AG04450 (cell line): ENCODE data around the gene GPR151. TPM values are rescaled to one million over a fixed set of nuclear protein-coding genes. Genes with fewer than 3 reads are reported as not detected.
"Not testable (repeated sequence)": the region's sequence is repeated elsewhere in the genome, so short reads cannot be mapped to it uniquely, and the experiment has no call there.

Experiments used
- CTCF ChIA-PET: fragments of 300-600, 350-600 bp; formaldehyde crosslinking; extraction: SDS; loops from one replicate; lab custom pipeline; 2022; ENCODE audit warnings: antibody characterized with exemption, inconsistent platforms; lab: Charles Lee
- POLR2A ChIA-PET: fragments of 350-600 bp; formaldehyde crosslinking; extraction: SDS; loops from one replicate; lab custom pipeline; 2021; ENCODE audit warnings: antibody characterized with exemption, inconsistent platforms; lab: Yijun Ruan, JAX
- DNase-seq: peaks from one replicate; pipeline ENCODE4 v3.0.0-alpha.2; 2011; ENCODE audit warnings: low read depth, low spot score
- H3K27ac ChIP-seq: one replicate; pipeline ENCODE4 v1.5.1; 2012; ENCODE audit warnings: low read depth, low read length, control low read depth
- H3K27me3 ChIP-seq: one replicate; pipeline ENCODE4 v1.6.0; 2012; ENCODE audit warnings: low read length; ENCODE audit not compliant: control insufficient read depth, insufficient read depth
- H3K4me3 ChIP-seq: 2 replicates; pipeline ENCODE4 v1.5.1; 2011; ENCODE audit warnings: mild to moderate bottlenecking, low read depth, low read length, control low read depth
- H3K9me3 ChIP-seq: 2 replicates; pipeline ENCODE4 v1.5.1; 2012; ENCODE audit warnings: low read length; ENCODE audit not compliant: control insufficient read depth, insufficient read depth
- polyA minus RNA-seq: library from RNA; depleted of rRNA, polyadenylated mRNA; stranded (reverse); fragments of >200 nt; gene quantifications from 2 replicates; pipeline ENCODE4 v1.2.3, GENCODE V29; 2011; rRNA and poly(A)+ RNA removed
- polyA plus RNA-seq: library from polyadenylated mRNA; depleted of rRNA; stranded (reverse); fragments of >200 nt; gene quantifications from 2 replicates; pipeline ENCODE4 v1.2.3, GENCODE V29; 2011; rRNA removed
- TF ChIP-seq, protein P1 (sequence below): IDR thresholded peaks from 2 replicates; pipeline ENCODE4 v1.5.1; 2011; ENCODE audit warnings: low read depth, low read length, control low read depth, inconsistent platforms

GPR151 gene
- polyA plus RNA-seq, result not detected in 2 replicates
- polyA minus RNA-seq, result not detected in 2 replicates

- no peak for DNase-seq
- Histone ChIP-seq H3K27me3 (no peaks in the 10 kb centered on the region), H3K27ac (no peak within 1 kb of the TSS), H3K4me3 (no peak within 1 kb of the TSS), H3K9me3 (no peaks in the 10 kb centered on the region)
- TF ChIP-seq, protein P1, sequence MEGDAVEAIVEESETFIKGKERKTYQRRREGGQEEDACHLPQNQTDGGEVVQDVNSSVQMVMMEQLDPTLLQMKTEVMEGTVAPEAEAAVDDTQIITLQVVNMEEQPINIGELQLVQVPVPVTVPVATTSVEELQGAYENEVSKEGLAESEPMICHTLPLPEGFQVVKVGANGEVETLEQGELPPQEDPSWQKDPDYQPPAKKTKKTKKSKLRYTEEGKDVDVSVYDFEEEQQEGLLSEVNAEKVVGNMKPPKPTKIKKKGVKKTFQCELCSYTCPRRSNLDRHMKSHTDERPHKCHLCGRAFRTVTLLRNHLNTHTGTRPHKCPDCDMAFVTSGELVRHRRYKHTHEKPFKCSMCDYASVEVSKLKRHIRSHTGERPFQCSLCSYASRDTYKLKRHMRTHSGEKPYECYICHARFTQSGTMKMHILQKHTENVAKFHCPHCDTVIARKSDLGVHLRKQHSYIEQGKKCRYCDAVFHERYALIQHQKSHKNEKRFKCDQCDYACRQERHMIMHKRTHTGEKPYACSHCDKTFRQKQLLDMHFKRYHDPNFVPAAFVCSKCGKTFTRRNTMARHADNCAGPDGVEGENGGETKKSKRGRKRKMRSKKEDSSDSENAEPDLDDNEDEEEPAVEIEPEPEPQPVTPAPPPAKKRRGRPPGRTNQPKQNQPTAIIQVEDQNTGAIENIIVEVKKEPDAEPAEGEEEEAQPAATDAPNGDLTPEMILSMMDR, result no peak
- ChIA-PET POLR2A (no interaction called here), CTCF (interaction anchor here (0.9 to 3.1 kb wide), 4 partner anchors 12 to 69 kb away, joined by 3 to 17 read pairs (median 4); no protein-coding TSS in a partner anchor)
Measured at GRCh38 chr5:146516151-146516475, at the start of gene GPR151. GPR151 (minus strand) TSS chr5:146516190; CDS start chr5:146516113, 77 bp downstream.

DNA sequence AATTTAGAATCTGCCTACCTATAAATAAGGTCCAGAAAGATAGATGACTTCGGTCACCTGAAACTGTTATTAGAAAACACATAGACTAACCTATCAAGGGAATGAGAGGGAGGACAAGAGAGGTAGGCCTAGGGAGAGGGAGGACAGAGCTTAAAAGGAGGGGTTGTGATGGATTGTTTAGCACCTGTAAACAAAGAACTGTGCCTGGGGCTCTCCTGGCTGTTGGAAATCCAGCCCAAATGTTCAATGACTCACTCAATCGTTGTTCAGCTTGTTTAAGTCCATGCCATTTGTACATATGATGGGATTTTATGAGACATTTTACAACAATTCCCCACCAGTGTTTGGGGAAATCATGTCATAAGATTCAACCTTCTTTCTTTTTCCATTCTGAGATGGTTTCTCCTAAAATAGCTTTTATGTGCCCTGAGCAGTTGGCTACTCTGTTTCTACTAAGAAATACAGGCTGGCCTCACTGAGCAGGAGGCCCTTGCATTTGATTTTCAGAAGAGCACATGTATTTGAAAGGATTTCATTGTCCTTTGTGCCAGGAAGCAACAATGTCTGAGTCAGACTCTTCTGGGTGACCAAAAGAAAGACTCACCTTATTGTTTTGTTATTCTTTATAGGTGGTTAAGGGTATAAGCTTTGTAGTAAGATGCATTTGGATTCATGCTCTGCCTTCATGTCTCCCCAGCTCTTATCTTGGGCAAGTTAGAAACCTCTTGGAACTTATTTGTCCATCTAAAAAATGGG is 48.2 kb upstream of the GPR151 start:
- Histone ChIP-seq H3K27me3 (no peaks in the 10 kb centered on the region), H3K9me3 (no peaks in the 10 kb centered on the region), H3K4me3 (no peak overlapping the region), H3K27ac (no peak overlapping the region)
- no peak for DNase-seq
- CTCF ChIA-PET, result no interaction called here
- POLR2A ChIA-PET, result no interaction called here
- TF ChIP-seq, protein P1, result no peak

DNA sequence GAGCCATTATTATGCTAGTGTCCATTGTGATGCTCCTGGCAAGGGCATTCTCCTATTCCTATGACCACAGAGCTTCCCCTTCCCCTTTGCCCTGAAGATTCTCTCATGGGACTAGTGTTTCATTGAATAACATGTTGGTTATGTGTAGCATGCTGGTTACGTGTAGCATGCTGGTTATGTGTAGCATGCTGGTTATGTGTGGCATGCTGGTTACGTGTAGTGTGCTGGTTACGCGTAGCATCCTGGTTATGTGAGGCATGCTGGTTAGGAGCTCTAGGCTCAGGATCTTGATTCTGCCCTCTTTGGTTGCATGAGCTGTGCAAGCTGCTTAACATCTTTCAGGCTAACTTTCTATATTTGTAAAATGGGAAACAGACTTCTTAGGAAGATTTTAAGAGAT is 46.5 kb upstream of the GPR151 start:
- no peak overlapping the region for H3K27ac ChIP-seq
- no peak for DNase-seq
- POLR2A ChIA-PET, result no interaction called here
- CTCF ChIA-PET, result interaction anchor here (1.5 kb wide), 1 partner anchor 29 kb away, joined by 6 read pairs; no protein-coding TSS in a partner anchor
- no peaks in the 10 kb centered on the region for H3K9me3 ChIP-seq
- TF ChIP-seq, protein P1, result no peak
- no peaks in the 10 kb centered on the region for H3K27me3 ChIP-seq
- H3K4me3 ChIP-seq, result no peak overlapping the region

DNA sequence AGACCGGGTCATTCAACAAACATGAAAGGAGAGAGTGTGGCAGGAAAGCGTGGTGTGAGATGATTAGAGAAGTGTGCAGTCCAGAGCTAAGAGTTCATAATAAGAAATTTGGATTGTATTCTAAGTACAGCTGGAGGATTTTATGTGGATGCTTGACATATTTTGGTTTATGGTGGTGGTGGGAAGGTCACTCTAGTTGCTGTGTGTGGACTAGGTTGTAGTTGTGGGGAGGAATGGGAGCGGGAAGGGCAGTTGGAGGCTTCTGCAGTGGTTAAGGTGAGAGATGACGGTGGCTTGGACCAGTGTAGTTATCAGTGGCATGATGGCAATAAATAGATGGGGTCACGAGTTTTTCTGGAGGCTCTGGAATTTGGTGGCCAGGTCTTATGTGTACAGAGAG is 45.7 kb upstream of the GPR151 start:
- Histone ChIP-seq H3K27ac (no peak overlapping the region), H3K27me3 (no peaks in the 10 kb centered on the region), H3K4me3 (no peak overlapping the region), H3K9me3 (no peaks in the 10 kb centered on the region)
- ChIA-PET POLR2A (no interaction called here), CTCF (interaction anchor here (1.5 kb wide), 1 partner anchor 28 kb away, joined by 6 read pairs; no protein-coding TSS in a partner anchor)
- TF ChIP-seq, protein P1, result no peak
- no peak for DNase-seq

DNA sequence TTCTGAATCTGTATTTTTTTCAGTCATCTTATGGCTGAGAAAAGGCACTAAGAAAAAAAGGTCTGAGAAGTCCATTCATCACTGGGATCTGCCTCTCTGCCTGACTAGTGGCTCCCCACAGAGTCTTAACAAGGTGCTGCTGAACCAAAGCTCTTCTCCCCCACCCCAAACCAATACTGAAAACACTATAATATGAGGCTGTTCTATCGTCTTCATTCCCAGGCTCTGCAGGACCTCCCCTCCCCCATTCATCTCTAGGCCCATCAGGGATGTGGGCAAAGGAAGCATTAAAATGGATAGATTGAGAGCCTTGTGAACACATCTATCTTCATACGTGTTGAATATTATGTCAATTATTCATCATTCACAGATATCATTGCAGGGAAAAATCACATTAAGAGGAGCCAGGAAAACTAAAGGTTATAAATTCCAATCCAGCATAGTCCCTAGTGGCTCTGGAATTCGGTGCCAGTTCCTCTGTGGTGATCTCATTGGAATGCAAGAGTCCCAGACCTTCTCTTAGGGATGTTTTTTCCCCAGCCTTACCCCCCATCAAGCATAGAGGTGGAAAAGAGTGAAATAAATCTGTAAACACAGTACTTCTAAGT is 44.3 kb upstream of the GPR151 start:
- no peaks in the 10 kb centered on the region for H3K9me3 ChIP-seq
- CTCF ChIA-PET, result no interaction called here
- POLR2A ChIA-PET, result no interaction called here
- DNase-seq, result no peak
- H3K27me3 ChIP-seq, result no peaks in the 10 kb centered on the region
- TF ChIP-seq, protein P1, result no peak
- no peak overlapping the region for H3K4me3 ChIP-seq
- no peak overlapping the region for H3K27ac ChIP-seq

GRCh38 chr5:146556884-146557283 is 40.9 kb upstream of the GPR151 start:
- POLR2A ChIA-PET, CTCF ChIA-PET, H3K27ac ChIP-seq, H3K27me3 ChIP-seq, H3K9me3 ChIP-seq, DNase-seq, H3K4me3 ChIP-seq: not testable (repeated sequence)
